Aorta (tissue), 4 donors: ENCODE results near the gene SECISBP2L. TPM values are rescaled to one million over a fixed set of nuclear protein-coding genes. Genes with fewer than 3 reads are reported as not detected.

ENCODE experiments used
- polyA plus RNA-seq, 2 donors: library from polyadenylated mRNA; stranded (reverse); fragments of 200-250 nt; gene quantifications; one replicate each; pipeline ENCODE4 v1.2.3, GENCODE V29; 2013
- total RNA-seq, 2 donors: library from RNA; stranded (reverse); fragmentation: NEBNext Ultra II Directional; extraction: Animal tissue kit (Norgen Biotek cat#: 25700); gene quantifications; one replicate each; pipeline ENCODE4 v1.2.1, GENCODE V29; 2021
- donor health status: healthy with polysubstance abuse.
- donor health status: Bipolar disorder and iron deficiency.
- donor health status: DM: no; HTN: no; CAD: no.
- donor health status: DM: yes; HTN: yes; CAD: no.

The SECISBP2L gene
- total and polyA plus RNA-seq, 4 donors = 8.1 to 82.2 (median 46.9) TPM

Other genes with a start within 250 kb of the SECISBP2L start
- gene CEP152, start 235.4 kb downstream of the SECISBP2L start, total RNA-seq = 1 to 10 TPM; 5.2 to 7.6 TPM
- 1 to 10 TPM in 1 of 2 donors, under 1 TPM in 1; 0.75 to 2.1 TPM for gene CEP152, start 235.4 kb downstream of the SECISBP2L start, polyA plus RNA-seq
- gene EID1, start 168.3 kb downstream of the SECISBP2L start, total RNA-seq = 100 to 1,000 TPM; 152 to 169 TPM
- gene EID1, start 168.3 kb downstream of the SECISBP2L start, polyA plus RNA-seq = 100 to 1,000 TPM; 245 to 333 TPM
- 10 to 100 TPM in 1 of 2 donors, 1 to 10 TPM in 1; 8.7 to 18.6 TPM for gene SHC4, start 82.5 kb downstream of the SECISBP2L start, total RNA-seq
- gene SHC4, start 82.5 kb downstream of the SECISBP2L start, polyA plus RNA-seq = 1 to 10 TPM; 4.4 to 5.6 TPM
- 10 to 100 TPM; 60.9 to 69.3 TPM for gene COPS2, start 109.2 kb upstream of the SECISBP2L start, total RNA-seq
- 10 to 100 TPM; 64.5 to 85.9 TPM for gene COPS2, start 109.2 kb upstream of the SECISBP2L start, polyA plus RNA-seq
- 10 to 100 TPM; 27.4 to 36.2 TPM for gene GALK2, start 123.8 kb upstream of the SECISBP2L start, total RNA-seq
- gene GALK2, start 123.8 kb upstream of the SECISBP2L start, polyA plus RNA-seq = 10 to 100 TPM; 12.4 to 16.5 TPM